SK-N-SH treated with all-trans-retinoic acid at 6 μM for 48 hours (cell line): Measurements from ENCODE around the gene HESX1.

Experiments
- ATAC-seq: fragments of 200-7000 bp; cut with Tn5 transposase; 3 replicates; pipeline ENCODE4 v1.9.1; 2020; ENCODE audit warnings: mild to moderate bottlenecking, moderate library complexity
- ARNTL ChIP-seq: fragments of 450-650 bp; formaldehyde crosslinking; IDR thresholded peaks from 2 replicates; pipeline ENCODE4 v1.5.0; 2020; ENCODE audit warnings: low read depth, mild to moderate bottlenecking, moderate library complexity, borderline replicate concordance
- CREB5 ChIP-seq: fragments of 250-450 bp; sonication (Bioruptor Pico); IDR thresholded peaks from 2 replicates; pipeline ENCODE4 v1.5.1; 2020; ENCODE audit warnings: low read depth, mild to moderate bottlenecking, moderate library complexity
- CSRNP3 ChIP-seq: fragments of 250-450 bp; sonication (Bioruptor Pico); IDR thresholded peaks from 2 replicates; pipeline ENCODE4 v1.5.1; 2021; ENCODE audit warnings: mild to moderate bottlenecking, moderate library complexity
- GLIS3 ChIP-seq: fragments of 250-450 bp; sonication (Bioruptor Pico); IDR thresholded peaks from 2 replicates; pipeline ENCODE4 v1.5.0; 2020; ENCODE audit warnings: mild to moderate bottlenecking, moderate library complexity
- OSR1 ChIP-seq: fragments of 250-450 bp; sonication (Bioruptor Pico); IDR thresholded peaks from 2 replicates; pipeline ENCODE4 v1.8.0; 2022; ENCODE audit warnings: moderate library complexity, mild to moderate bottlenecking, inconsistent platforms
- PATZ1 ChIP-seq: fragments of 250-450 bp; sonication (Bioruptor Pico); IDR thresholded peaks from 2 replicates; pipeline ENCODE4 v1.8.0; 2020; ENCODE audit warnings: mild to moderate bottlenecking, moderate library complexity, borderline replicate concordance
- RARB ChIP-seq: fragments of 250-450 bp; sonication (Bioruptor Pico); IDR thresholded peaks from 2 replicates; pipeline ENCODE4 v1.8.0; 2021; ENCODE audit warnings: mild to moderate bottlenecking, moderate library complexity
- SNAI2 ChIP-seq: fragments of 250-450 bp; sonication (Bioruptor Pico); IDR thresholded peaks from 2 replicates; pipeline ENCODE4 v1.5.0; 2020; ENCODE audit warnings: mild to moderate bottlenecking, moderate library complexity
- TCF4 ChIP-seq: fragments of 250-450 bp; sonication (Bioruptor Pico); IDR thresholded peaks from 2 replicates; pipeline ENCODE4 v1.8.0; 2021; ENCODE audit warnings: mild to moderate bottlenecking, moderate library complexity, borderline replicate concordance
- TOX ChIP-seq: fragments of 250-450 bp; sonication (Bioruptor Pico); IDR thresholded peaks from 2 replicates; pipeline ENCODE4 v1.8.0; 2021; ENCODE audit warnings: mild to moderate bottlenecking, moderate library complexity, borderline replicate concordance
- TSHZ2 ChIP-seq: fragments of 250-450 bp; sonication (Bioruptor Pico); IDR thresholded peaks from 2 replicates; pipeline ENCODE4 v1.5.0; 2020; ENCODE audit warnings: mild to moderate bottlenecking, moderate library complexity
- ZC3H10 ChIP-seq: fragments of 250-450 bp; sonication (Bioruptor Pico); IDR thresholded peaks from 2 replicates; pipeline ENCODE4 v1.5.1; 2021; ENCODE audit warnings: mild to moderate bottlenecking, moderate library complexity
- ZFP30 ChIP-seq: fragments of 450-650 bp; formaldehyde crosslinking; IDR thresholded peaks from 2 replicates; pipeline ENCODE4 v1.5.0; 2022; ENCODE audit warnings: mild to moderate bottlenecking, moderate library complexity
- ZNF565 ChIP-seq: fragments of 450-650 bp; formaldehyde crosslinking; conservative IDR thresholded peaks from 2 replicates; pipeline ENCODE4 v1.5.0; 2020; ENCODE audit warnings: low read depth, mild to moderate bottlenecking, moderate library complexity
- ZNF8 ChIP-seq: fragments of 450-650 bp; formaldehyde crosslinking; IDR thresholded peaks from 2 replicates; pipeline ENCODE4 v1.5.0; 2020; ENCODE audit warnings: mild to moderate bottlenecking, moderate library complexity

The HESX1 gene

GRCh38 chr3:57160076-57160764, 39.6 kb downstream of the HESX1 start:
- no peak for ATAC-seq
- TF ChIP-seq ZC3H10 (CRISPR knock-in tag) (no peak), GLIS3 (CRISPR knock-in tag) (no peak), CREB5 (no peak), RARB (no peak), ZFP30 (CRISPR knock-in tag) (no peak)

- TF ChIP-seq ZNF8 (CRISPR knock-in tag): peak; percentile 61; the same call in 1 of the 2 replicates
- TF ChIP-seq CSRNP3 (CRISPR knock-in tag): no peak
- ATAC-seq: no peak
Measured at GRCh38 chr3:57158813-57159738, 40.7 kb downstream of the HESX1 start.

GRCh38 chr3:57158325-57158724, 41.5 kb downstream of the HESX1 start:
- no peak for ATAC-seq
- TF ChIP-seq ZNF565: no peak
- no peak for TF ChIP-seq TOX (CRISPR knock-in tag)
- TF ChIP-seq TCF4: peak; percentile 30; the same call in 1 of the 2 replicates
- no peak for TF ChIP-seq CSRNP3 (CRISPR knock-in tag)
- TF ChIP-seq PATZ1 (CRISPR knock-in tag): no peak
- TF ChIP-seq OSR1 (CRISPR knock-in tag): no peak
- 0 out of 2 replicates have a peak, but pooled peaks have one; percentile 33 for TF ChIP-seq TSHZ2 (CRISPR knock-in tag)
- TF ChIP-seq ZC3H10 (CRISPR knock-in tag): no peak
- no peak for TF ChIP-seq SNAI2 (CRISPR knock-in tag)

GRCh38 chr3:57157545-57157944, 42.2 kb downstream of the HESX1 start:
- no peak for ATAC-seq
- TF ChIP-seq TCF4 (no peak), CREB5 (no peak), ARNTL (CRISPR knock-in tag) (no peak)
